H7 (cell line): ENCODE measurements around the gene CD46. TPM values are rescaled to one million over a fixed set of nuclear protein-coding genes. Genes with fewer than 3 reads are reported as not detected.
"Not testable (repeated sequence)": the region's sequence is repeated elsewhere in the genome, so short reads cannot be mapped to it uniquely, and the experiment has no call there.

Source experiments
- DNase-seq: peaks from one replicate; pipeline ENCODE4 v3.0.0; 2012
- H3K27me3 ChIP-seq: 2 replicates; pipeline ENCODE4 v1.6.0; 2011; ENCODE audit warnings: mild to moderate bottlenecking, low read length; ENCODE audit not compliant: control insufficient read depth, insufficient read depth
- H3K36me3 ChIP-seq: replicated peaks from 2 replicates; pipeline ENCODE4 v1.5.1; 2011; ENCODE audit warnings: low read length; ENCODE audit not compliant: control insufficient read depth, insufficient read depth
- H3K4me3 ChIP-seq: 2 replicates; pipeline ENCODE4 v1.5.1; 2011; ENCODE audit warnings: low read depth, mild to moderate bottlenecking, control low read depth, low read length, moderate library complexity; ENCODE audit not compliant: insufficient read depth
- total RNA-seq: library from RNA; depleted of rRNA; stranded (reverse); fragments of >200 nt; shearing (Covaris generic); gene quantifications from 2 replicates; pipeline ENCODE4 v1.2.3, GENCODE V29; 2014

The CD46 gene
- total RNA-seq, 1 experiment from 2014 or later, result 80.9 TPM

GRCh38 chr1:207763972-207764371, 12.1 kb downstream of the CD46 start:
- Histone ChIP-seq H3K27me3 (no peaks in the 10 kb centered on the region), H3K4me3 (no peak overlapping the region), H3K36me3 (peaks cover 30% of the 10 kb centered on the region)
- no peak for DNase-seq

GRCh38 chr1:207766569-207766968, 14.7 kb downstream of the CD46 start:
- Histone ChIP-seq H3K27me3 (no peaks in the 10 kb centered on the region), H3K4me3 (no peak overlapping the region), H3K36me3 (peaks cover 24% of the 10 kb centered on the region)
- DNase-seq, result no peak

GRCh38 chr1:207770514-207770913, 18.7 kb downstream of the CD46 start:
- DNase-seq, H3K4me3 ChIP-seq, H3K27me3 ChIP-seq: not testable (repeated sequence)
- H3K36me3 ChIP-seq, result peaks cover 11% of the 10 kb centered on the region

GRCh38 chr1:207776045-207776444, 24.2 kb downstream of the CD46 start:
- DNase-seq, H3K4me3 ChIP-seq, H3K27me3 ChIP-seq, H3K36me3 ChIP-seq: not testable (repeated sequence)

- H3K36me3 ChIP-seq, DNase-seq, H3K4me3 ChIP-seq, H3K27me3 ChIP-seq: not testable (repeated sequence)
These were observed 25.6 kb downstream of the CD46 start for GRCh38 chr1:207777412-207777811.

GRCh38 chr1:207779008-207779407, 27.2 kb downstream of the CD46 start:
- Histone ChIP-seq H3K36me3 (peaks cover 5% of the 10 kb centered on the region), H3K27me3 (no peaks in the 10 kb centered on the region), H3K4me3 (no peak overlapping the region)
- DNase-seq, result no peak

GRCh38 chr1:207781312-207781711, 29.5 kb downstream of the CD46 start:
- no peaks in the 10 kb centered on the region for H3K27me3 ChIP-seq
- H3K4me3 ChIP-seq, result no peak overlapping the region
- peaks cover 1% of the 10 kb centered on the region; the same call in 1 of the 2 replicates for H3K36me3 ChIP-seq
- no peak for DNase-seq

- H3K27me3 ChIP-seq, result no peaks in the 10 kb centered on the region
- no peak for DNase-seq
- peaks cover 3% of the 10 kb centered on the region for H3K36me3 ChIP-seq
- H3K4me3 ChIP-seq, result no peak overlapping the region
These were observed 35.9 kb downstream of the CD46 start for GRCh38 chr1:207787776-207788175.

- Histone ChIP-seq H3K4me3 (no peak overlapping the region), H3K36me3 (peaks cover 6% of the 10 kb centered on the region), H3K27me3 (no peaks in the 10 kb centered on the region)
- DNase-seq, result no peak
These were observed 37.5 kb downstream of the CD46 start for GRCh38 chr1:207789386-207789785.

GRCh38 chr1:207789792-207790787, 38.2 kb downstream of the CD46 start:
- no peak overlapping the region for H3K4me3 ChIP-seq
- no peak for DNase-seq
- H3K27me3 ChIP-seq, result no peaks in the 10 kb centered on the region
- H3K36me3 ChIP-seq, result peaks cover 8% of the 10 kb centered on the region

GRCh38 chr1:207791290-207791689, 39.4 kb downstream of the CD46 start:
- H3K36me3 ChIP-seq, result peaks cover 8% of the 10 kb centered on the region

GRCh38 chr1:207793327-207793726, 41.5 kb downstream of the CD46 start:
- Histone ChIP-seq H3K27me3 (no peaks in the 10 kb centered on the region), H3K36me3 (peaks cover 8% of the 10 kb centered on the region), H3K4me3 (no peak overlapping the region)
- no peak for DNase-seq

More at GRCh38 chr1:207791290-207791689, 39.4 kb downstream of the CD46 start:
- Histone ChIP-seq H3K4me3 (no peak overlapping the region), H3K27me3 (no peaks in the 10 kb centered on the region)
- DNase-seq, result no peak

GRCh38 chr1:207794861-207795260, 43.0 kb downstream of the CD46 start:
- no peaks in the 10 kb centered on the region for H3K27me3 ChIP-seq
- peaks cover 6% of the 10 kb centered on the region for H3K36me3 ChIP-seq
- no peak overlapping the region for H3K4me3 ChIP-seq
- DNase-seq, result no peak

- DNase-seq, result peak; percentile 58
- Histone ChIP-seq H3K36me3 (peaks cover 6% of the 10 kb centered on the region), H3K27me3 (no peaks in the 10 kb centered on the region), H3K4me3 (no peak overlapping the region)
These were observed 45.5 kb downstream of the CD46 start for GRCh38 chr1:207797229-207797973.

- H3K27me3 ChIP-seq, result no peaks in the 10 kb centered on the region
- H3K4me3 ChIP-seq, result no peak overlapping the region
- no peak for DNase-seq
These were observed 47.0 kb downstream of the CD46 start for GRCh38 chr1:207798847-207799246.

More at GRCh38 chr1:207798847-207799246, 47.0 kb downstream of the CD46 start:
- H3K36me3 ChIP-seq, result peaks cover 6% of the 10 kb centered on the region
